ENCODE data around the gene DMRT2.

- TF ChIP-seq CTCF (IDR thresholded peaks at IDR 0.05) (no peak), POLR2A (IDR thresholded peaks at IDR 0.05) (no peak)
These were observed 1.9 kb upstream of the DMRT2 start for GRCh38 chr9:1048231-1048619.

Measured in thyroid gland (tissue), 4 donors.